Tongue (tissue), 2 donors: Measurements from ENCODE around the gene SMIM38. TPM values are rescaled to one million over a fixed set of nuclear protein-coding genes. Genes with fewer than 3 reads are reported as not detected.

Experiments used
- DNase-seq: peaks from one replicate; pipeline ENCODE4 v3.0.0-alpha.2; 2015
- total RNA-seq: library from RNA; depleted of rRNA; stranded (reverse); fragments of >200 nt; gene quantifications from one replicate; pipeline ENCODE4 v1.2.3, GENCODE V29; 2014

Gene SMIM38
- total RNA-seq, 1 donor from 2014 or later, result 0.51 TPM

GRCh38 chr11:69186316-69187260, 30.9 kb downstream of the SMIM38 start:
- no peak for DNase-seq

- DNase-seq, result no peak
Measured at GRCh38 chr11:69187540-69188065, 31.9 kb downstream of the SMIM38 start.

- no peak for DNase-seq
Measured at GRCh38 chr11:69189059-69189458, 33.3 kb downstream of the SMIM38 start.

DNA sequence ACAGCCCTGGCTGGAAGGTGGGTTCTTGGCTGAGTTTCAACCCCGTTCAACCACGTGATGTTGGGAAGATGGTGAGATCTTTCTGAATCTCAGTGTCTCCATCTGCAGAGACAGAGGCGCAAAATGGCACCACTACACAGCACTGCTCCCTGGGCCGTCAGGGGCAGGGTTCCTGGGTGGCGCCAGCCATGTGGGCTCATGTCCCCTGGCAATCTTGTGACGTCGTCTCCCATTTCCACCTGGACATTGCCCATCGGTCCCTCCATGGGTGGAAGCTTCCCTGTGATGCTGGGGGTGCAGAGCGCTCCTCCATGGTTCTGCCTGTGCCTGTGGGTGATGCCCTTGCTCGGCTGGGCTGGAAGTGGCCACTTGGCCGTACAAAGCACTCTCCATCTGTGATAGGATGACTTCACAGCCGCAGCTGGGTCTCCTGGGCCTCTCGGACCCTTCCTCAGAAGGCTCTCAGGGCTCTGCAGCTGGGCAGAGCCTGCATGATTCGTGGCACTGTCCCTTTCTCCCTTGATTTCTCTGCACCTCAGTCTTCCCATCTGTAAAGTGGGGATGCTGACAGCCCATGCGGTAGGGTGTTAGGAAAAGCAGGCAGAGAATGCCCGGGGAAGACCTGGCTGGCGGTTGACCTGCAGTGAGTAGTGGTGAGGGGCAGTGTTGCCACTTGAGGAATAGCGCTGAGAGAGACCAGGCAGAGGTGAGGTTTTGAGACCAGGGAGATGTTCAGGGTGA, 35.2 kb downstream of the SMIM38 start:
- no peak for DNase-seq

DNA sequence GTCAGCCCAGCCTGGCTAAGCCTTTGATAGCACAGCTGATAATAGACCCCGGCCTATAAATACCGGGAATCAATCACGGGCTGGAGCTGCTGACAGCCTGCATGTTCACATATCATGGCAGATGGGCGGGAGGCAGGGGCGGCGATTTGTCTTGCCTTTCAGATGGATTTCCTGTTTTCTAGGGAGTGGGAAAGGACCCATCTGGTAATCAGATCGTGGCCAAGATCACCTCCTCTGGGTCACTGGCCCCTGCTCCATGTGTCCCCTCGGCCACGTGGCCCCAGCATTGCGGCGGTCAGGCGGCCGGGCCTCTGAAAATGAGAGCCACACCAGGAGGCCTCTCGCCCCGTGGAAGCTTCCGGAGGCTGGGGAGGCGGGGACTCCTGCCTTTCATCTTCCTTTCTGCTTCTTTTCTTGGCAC, 36.6 kb downstream of the SMIM38 start:
- DNase-seq, result no peak

GRCh38 chr11:69193151-69193550, 37.4 kb downstream of the SMIM38 start:
- DNase-seq, result peak; percentile 54

DNA sequence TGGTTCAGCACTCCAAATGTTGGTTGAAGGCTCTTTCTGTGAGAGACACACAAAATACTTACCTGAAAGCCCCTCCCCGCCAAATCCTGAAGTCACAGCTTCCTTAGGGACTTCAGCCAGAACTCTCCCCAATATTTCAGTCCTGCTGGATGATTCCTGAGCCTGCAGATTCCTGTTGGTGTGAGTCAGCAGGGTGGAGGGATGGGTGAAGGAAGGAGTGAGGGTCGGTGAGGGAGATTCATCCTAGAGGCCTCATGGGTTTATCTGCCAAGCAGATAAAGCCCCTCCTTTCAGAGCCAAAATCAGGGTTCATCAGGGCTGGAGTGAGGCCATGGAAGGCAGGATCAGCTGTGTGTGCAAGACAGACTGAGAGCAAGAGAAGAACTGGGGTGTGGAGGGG, 37.9 kb downstream of the SMIM38 start:
- no peak for DNase-seq

GRCh38 chr11:69194396-69194795, 38.7 kb downstream of the SMIM38 start:
- DNase-seq, result no peak

- no peak for DNase-seq
Measured at GRCh38 chr11:69194956-69195355, 39.2 kb downstream of the SMIM38 start.

- DNase-seq, result peak; percentile 71
Measured at GRCh38 chr11:69195824-69196782, 40.4 kb downstream of the SMIM38 start.

GRCh38 chr11:69196783-69197169, 41.0 kb downstream of the SMIM38 start:
- no peak for DNase-seq

DNA sequence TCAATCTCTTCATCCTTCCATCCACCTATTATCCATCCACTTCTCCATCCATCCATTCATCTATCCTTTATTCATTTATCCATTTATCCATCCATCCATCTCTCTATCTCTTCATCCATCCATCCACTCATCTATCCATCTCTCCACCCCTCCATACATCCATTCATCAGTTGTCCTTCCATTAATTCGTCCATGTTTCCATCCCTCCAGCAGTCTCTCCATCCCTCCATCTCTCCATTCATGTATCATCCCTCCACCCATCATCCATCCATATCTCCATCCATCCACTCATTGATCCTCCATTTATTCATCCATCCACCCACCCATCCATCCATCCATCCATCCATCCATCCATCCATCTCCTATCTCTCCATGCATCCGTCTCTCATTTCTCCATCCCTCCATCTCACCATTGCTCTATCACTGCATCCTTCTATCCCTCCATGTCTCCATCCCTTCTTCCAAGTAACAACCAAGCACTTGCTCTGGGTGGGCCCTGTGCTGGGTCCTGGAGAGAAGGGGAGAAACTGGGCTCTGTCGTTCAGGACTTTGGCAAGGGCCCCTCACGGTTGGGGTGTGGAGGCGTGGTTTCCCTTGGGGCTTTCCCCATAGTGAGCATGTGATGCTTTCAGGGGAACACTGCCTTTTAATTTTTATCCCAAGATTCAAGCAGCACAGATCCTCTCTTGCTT, 43.3 kb downstream of the SMIM38 start:
- DNase-seq, result no peak

- peak; percentile 46 for DNase-seq
Measured at GRCh38 chr11:69199583-69200315, 44.0 kb downstream of the SMIM38 start.

- DNase-seq, result no peak
Measured at GRCh38 chr11:69200331-69201065, 44.8 kb downstream of the SMIM38 start.

DNA sequence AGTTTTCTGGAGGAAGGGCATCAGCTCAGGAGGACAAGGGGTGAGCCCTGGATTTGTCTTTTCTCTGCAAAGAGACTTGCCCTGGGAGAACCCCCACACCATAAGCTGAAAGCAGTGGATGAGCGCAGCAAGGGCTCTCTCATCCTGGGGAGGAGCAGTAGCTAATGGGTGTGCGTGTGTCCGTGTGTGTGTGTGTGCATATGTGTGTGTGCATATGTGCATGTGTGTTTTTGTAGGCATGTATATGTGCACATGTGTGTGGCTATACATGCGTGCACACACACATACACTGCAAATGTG, 45.3 kb downstream of the SMIM38 start:
- DNase-seq, result no peak

GRCh38 chr11:69201764-69202370, 46.1 kb downstream of the SMIM38 start:
- DNase-seq, result no peak

DNA sequence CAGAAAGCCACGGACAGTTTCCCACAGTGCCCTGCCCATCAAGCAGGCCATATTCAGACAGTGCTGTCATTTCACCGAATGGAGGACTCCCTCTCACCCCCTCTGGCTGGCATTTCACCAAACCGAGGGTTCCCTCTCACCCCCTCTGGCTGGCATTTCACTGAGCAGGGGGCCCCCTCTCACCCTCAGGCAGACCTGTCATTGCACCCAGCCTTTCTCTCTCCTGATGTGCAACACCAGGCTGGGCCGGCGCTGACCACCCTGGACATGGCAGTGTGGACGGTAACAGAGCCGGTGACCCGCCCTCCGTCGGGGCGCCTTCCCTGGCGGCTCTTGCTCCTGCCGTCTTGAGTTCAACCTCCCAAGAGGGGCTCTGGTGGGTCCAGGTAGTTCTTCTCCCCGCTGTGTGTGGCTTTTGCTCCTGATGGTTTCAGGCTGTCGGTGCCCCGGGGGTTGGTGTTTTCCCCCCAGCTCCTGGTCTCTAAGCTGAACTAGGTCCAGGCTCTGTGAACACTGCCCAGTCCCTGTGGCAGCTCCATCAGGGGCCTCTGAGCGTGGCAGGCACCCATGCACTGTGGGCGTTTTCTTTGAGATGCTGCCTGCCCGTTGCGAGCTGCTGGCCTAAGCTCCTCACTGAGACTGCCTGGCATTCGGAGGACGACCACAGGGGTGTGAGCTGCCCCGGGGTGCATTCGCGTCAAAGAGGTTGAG, 46.9 kb downstream of the SMIM38 start:
- no peak for DNase-seq

DNA sequence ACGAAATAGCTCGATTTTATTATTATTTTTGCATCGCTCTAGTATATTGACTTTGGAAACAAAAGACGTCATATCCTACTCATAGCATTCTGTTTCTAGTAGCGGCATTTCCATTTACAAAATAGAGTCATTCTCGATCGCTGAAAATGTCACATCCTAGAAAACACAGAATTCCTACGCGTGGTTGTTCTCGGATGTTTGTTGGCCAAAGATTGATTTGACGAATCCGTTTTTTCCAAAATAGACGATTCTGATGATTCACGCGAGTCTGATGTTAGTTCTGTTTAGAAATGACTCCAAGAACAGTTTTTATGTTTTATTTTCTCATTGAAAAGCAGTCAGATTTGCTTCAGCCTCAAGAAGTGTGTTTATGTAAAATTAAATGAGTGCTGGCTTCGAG, 47.6 kb downstream of the SMIM38 start:
- no peak for DNase-seq

DNA sequence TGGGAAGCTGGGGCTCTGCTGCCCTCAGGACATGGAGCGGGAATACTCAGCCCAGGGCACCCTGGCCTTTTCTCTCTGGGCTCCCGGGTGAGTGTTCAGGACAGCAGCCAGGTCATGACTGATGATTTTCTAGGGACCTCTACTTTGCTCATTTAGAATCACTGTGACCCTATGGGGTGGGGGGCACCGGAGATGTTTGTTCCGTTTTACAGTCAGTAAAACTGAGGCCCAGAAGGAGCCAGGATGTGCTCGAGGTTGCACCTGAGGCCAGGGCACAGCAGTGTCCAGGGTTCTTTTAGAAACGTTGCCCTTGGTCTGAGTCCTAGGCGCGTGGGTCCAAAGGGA, 48.1 kb downstream of the SMIM38 start:
- DNase-seq, result no peak
